ENCODE data around the gene SCYL2. TPM values are rescaled to one million over a fixed set of nuclear protein-coding genes. Genes with fewer than 3 reads are reported as not detected.
A peak's percentile ranks its signal among the peaks of the same experiment; 100 is the strongest.

Gene SCYL2
- total and polyA plus RNA-seq, 2 of the 13 experiments (the other 11 are each of a cell fraction or from before 2014, with no cell fraction given) = 11.4 to 28.8 TPM

GRCh38 chr12:100234591-100235304, 32.2 kb upstream of the SCYL2 start (continued):
- no peak for TF ChIP-seq TBP (CRISPR knock-in tag; IDR thresholded peaks at IDR 0.05)
- TF ChIP-seq GPN1 (CRISPR knock-in tag; IDR thresholded peaks at IDR 0.05; ENCODE audit: borderline replicate concordance) = no peak
- TF ChIP-seq PLRG1 (conservative IDR thresholded peaks at IDR 0.05) = no peak
- TF ChIP-seq SATB2 (CRISPR knock-in tag; IDR thresholded peaks at IDR 0.05) = no peak
- no peak for TF ChIP-seq SP2 (CRISPR knock-in tag; IDR thresholded peaks at IDR 0.05)
- no peak for TF ChIP-seq ZC3H4 (CRISPR knock-in tag; IDR thresholded peaks at IDR 0.05; ENCODE audit: borderline replicate concordance)
- TF ChIP-seq DR1 (CRISPR knock-in tag; IDR thresholded peaks at IDR 0.05) = no peak
- no peak for TF ChIP-seq YY1 (IDR thresholded peaks at IDR 0.05; ENCODE audit: insufficient read depth, insufficient replicate concordance, low read depth, low read length)
- no peak for TF ChIP-seq MBNL3 (CRISPR knock-in tag; conservative IDR thresholded peaks at IDR 0.05)
- no peak for TF ChIP-seq ZUFSP (CRISPR knock-in tag; IDR thresholded peaks at IDR 0.05; ENCODE audit: borderline replicate concordance)
- TF ChIP-seq SKIL (CRISPR knock-in tag; IDR thresholded peaks at IDR 0.05; ENCODE audit: borderline replicate concordance) = no peak
- TF ChIP-seq NFRKB (IDR thresholded peaks at IDR 0.05) = no peak
- TF ChIP-seq, protein P1, sequence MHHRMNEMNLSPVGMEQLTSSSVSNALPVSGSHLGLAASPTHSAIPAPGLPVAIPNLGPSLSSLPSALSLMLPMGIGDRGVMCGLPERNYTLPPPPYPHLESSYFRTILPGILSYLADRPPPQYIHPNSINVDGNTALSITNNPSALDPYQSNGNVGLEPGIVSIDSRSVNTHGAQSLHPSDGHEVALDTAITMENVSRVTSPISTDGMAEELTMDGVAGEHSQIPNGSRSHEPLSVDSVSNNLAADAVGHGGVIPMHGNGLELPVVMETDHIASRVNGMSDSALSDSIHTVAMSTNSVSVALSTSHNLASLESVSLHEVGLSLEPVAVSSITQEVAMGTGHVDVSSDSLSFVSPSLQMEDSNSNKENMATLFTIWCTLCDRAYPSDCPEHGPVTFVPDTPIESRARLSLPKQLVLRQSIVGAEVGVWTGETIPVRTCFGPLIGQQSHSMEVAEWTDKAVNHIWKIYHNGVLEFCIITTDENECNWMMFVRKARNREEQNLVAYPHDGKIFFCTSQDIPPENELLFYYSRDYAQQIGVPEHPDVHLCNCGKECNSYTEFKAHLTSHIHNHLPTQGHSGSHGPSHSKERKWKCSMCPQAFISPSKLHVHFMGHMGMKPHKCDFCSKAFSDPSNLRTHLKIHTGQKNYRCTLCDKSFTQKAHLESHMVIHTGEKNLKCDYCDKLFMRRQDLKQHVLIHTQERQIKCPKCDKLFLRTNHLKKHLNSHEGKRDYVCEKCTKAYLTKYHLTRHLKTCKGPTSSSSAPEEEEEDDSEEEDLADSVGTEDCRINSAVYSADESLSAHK (CRISPR knock-in tag; IDR thresholded peaks at IDR 0.05; ENCODE audit: borderline replicate concordance) = no peak
- no peak for TF ChIP-seq RFX5 (IDR thresholded peaks at IDR 0.05; ENCODE audit: low read depth, low read length)
- no peak for TF ChIP-seq ZC3H13 (CRISPR knock-in tag; IDR thresholded peaks at IDR 0.05)
- peak; percentile 62 for TF ChIP-seq RAD21 (CRISPR knock-in tag; IDR thresholded peaks at IDR 0.05)
- 0 out of 2 replicates have a peak, but pooled peaks have one; percentile 29 for TF ChIP-seq MIXL1 (CRISPR knock-in tag; IDR thresholded peaks at IDR 0.05)

All from HepG2 (cell line).